GM04503 (cell line): ENCODE results near the gene KAZN.

Experiments
- DNase-seq: peaks from one replicate; pipeline ENCODE4 v3.0.0-alpha.2; 2012; ENCODE audit warnings: low read depth

KAZN gene

DNA sequence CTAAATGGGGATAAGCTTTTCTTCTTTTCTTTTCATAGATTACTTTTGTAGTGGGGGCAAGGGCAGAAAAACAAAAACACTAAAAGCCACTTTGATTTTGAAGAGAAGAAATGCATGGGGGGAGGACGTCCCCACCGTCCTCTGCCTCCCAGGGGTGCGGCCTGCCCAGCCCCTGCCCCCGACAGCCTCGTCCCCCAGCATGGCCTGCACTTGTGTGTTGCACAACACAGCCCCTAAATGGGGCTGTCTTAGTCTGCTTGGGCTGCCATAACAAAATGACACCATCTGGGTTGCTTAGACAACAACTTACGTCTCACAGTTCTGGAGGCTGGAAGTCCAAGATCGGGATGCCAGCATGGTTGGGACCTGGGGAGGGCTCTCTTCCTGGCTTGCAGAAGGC, 497.8 kb downstream of the KAZN start:
- DNase-seq: no peak

DNA sequence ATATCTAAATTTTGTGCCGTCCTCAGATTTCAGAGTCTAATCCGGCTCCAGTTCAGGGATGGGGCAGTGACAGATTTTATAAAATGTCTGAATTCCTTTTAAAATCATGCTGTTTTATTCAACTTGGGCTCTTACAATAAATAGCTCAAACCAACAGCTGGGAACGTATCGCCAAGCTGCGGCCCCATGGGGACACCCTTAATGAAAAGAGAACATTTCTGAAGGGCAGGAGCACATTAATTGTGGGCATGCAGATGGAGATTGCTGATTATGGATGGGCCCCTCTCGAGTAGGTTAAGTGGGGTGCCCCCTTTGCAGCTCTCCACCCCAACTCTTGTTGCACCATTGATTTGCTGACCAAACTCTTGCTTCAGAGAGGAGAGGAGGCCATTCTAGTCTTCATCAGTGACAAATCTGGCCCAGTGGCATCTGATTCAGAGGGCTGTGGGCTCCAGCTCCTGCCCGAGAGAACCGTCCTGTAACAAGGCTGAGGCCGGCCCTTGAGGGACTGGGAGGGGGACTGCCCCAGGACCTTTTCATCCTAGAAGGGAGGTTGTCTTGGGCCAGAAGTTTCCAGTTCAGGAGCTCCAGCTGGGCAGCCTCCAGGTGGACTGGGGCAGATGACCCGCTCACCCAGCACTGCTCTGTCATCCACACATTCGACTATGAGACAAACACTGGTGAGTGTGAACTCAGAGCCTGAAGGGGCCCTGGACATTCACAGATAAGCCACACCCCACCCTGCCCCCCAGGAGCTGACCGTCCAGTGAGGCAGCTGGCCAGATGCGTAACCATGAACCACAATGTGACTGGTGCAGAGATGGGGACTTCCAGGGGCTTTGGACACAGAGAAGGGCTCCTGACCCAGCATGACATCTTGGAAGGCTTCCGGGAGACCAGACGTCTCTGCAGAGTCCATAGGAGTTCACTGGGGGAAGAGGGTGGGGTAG, 500.0 kb downstream of the KAZN start:
- DNase-seq: no peak

DNA sequence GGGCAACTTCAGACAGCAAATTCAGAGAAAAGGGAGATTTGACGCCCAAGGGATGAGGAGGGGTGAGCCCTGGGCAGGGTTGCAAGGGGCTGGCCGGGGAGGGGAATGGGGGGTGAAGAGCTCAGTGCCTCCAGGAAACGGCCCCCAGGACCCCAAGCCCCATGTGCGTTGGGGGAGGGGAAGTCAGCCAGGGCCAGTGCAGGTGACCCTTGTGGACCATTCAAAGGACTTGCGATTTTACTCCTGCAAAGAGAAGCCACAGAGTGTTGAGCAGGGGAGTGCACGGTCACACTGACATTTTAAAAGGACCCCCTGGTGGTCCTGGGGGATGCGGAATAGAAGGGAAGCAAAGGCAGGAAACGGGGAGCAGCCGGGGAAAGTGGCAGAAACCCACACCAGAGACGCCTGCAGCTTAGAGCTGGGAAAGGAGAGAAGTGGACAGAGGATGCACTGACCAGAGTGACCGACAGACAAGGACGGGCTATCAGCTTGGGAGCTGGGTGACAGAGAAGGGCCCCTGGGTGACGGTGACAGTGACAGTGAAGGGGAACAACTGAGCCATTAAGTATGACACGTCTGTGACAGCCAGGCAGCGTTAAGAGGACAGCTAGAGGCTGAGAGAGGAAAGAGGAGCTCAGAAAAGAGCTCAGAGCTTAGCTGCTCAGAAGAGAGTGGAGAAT, 501.1 kb downstream of the KAZN start:
- DNase-seq: no peak

DNA sequence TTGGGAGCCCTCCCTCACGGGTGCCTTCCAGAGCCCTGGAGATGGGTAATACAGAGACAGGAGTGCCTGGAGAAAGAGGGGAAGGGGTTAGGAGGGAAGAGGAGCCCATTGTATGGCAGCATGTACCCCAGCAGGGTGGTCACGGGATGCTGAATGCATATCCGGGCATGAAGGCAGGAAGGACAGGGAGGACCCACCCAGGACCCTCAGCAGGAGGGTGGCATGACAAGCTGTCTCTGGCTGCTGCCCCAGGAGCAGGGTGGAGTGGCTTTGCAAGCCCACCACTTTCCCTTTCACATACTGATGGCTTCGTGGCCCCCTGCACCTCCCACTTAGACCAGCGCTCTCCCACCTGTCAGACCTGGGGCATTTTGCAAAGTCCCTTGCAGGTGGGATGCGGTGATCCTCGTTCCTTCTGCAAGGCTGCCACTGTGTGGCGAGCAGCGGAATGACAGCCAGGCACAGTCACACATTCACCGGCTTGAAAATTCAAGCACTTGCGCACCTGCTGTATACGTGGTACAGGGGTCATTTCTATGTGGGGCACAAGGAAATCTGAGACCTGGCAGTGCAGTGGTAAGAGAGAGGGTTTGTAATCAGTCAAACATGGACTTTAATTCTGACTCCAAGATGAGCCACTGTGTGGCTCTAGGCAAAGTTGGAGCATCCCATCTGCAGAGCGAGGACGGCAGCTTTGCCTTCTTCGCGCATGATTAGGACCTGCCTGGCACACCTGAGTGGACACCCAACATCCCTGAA, 501.8 kb downstream of the KAZN start:
- DNase-seq: no peak

DNA sequence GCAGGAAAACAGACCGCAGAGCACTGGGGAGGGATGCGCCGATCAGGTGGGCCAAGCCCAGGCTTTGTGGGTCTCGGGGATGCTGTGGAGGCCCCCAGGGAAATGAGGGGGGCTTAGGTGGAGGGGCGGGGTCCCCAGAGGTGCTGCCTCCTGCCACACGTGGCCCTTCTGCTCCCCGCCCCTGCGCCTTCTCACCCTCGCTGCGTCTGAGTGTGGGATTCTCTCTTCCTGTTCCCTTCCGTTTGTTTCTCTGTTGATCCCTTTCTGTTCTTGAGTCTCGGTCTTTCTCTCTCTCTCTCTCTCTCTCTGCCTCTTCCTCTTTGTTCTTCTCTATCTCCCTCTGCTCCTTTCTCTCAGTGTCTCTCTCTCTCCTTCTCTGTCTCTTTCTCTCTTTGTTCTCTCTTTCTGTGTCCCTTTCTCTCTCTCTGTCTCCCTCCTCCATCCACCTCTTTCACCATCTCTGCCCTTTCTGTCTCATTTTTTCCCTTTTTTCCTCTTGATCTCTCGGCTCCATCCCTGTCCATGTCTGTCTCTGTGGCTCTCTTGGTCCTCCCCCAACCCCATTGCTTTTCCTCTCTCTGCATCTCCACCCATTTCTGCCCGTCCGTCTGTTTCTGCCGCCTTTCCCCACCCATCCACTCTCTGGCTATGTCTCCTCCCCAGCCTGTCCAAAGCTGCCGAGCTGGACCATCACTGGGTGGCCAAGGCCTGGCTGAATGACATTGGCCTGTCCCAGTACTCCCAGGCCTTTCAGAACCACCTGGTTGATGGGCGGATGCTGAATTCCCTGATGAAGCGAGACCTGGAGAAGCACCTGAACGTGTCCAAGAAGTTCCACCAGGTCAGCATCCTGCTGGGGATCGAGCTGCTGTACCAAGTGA, 502.6 kb downstream of the KAZN start:
- no peak for DNase-seq

DNA sequence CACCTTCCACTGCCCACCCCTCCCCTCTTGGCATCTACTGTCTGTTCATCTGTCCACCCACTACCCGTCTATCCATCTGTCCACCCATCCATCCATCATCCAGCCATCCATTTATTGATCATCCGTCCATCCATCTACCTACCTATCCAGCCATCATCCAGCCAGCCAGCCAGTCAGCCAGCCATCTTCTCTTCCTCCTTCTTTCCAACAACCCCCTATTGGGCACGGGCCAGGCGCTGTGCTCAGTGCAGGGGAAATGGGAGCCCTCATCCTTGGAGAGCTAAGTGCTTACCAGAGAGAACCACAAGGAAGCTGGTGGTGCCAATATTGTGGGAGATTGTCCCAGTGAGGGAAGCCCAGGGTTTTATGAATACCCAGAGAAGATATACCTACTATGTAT, 503.3 kb downstream of the KAZN start:
- DNase-seq: no peak

DNA sequence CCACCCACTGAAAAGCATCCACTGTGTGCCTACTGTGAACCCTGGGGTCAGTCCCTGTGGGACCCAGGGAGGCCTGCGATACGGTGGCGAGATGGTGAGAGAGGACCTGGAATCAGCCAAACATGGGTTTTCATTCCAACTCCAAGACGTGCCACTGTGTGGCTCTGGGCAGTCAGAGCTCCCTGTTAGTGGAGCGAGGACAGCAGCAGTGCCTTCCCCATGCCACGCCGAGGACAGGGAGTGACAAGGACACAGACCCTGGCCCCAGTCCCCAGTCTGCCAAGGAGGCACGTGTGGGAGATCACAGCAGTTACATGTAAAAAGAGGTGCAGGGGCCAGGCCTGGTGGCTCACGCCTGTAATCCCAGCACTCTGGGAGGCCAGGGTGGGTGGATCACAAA, 504.2 kb downstream of the KAZN start:
- no peak for DNase-seq

DNA sequence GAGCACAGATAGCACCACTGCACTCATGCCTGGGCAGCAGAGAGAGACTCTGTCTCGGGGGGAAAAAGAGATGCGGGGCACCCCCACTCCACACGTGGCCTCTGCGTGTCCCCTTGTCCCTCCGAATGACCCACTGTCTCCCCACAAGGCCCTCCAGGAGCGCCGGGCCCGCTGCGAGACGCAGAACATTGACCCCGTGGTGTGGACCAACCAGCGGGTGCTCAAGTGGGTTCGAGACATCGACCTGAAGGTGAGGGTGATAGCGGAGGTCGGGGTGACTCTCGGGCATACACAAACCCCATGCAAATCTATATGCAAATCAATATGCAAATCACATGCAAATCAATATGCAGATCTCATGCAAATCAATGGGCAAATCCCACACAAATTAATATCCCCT, 504.7 kb downstream of the KAZN start:
- DNase-seq: no peak

DNA sequence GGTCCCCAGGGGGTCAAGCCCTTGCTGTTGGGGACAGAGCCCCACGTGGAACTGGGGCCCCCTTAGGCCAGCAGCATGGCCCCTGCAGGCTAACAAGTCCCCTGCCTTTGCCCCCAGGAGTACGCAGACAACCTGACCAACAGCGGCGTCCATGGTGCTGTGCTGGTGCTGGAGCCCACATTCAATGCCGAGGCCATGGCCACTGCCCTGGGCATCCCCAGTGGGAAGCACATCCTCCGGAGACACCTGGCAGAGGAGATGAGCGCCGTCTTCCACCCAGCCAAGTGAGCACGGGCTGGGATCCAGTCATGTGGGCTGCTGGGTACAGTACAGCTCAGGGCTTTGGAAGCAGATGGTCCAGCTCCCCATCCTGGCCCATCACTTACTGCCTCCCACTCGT, 505.4 kb downstream of the KAZN start:
- no peak for DNase-seq

DNA sequence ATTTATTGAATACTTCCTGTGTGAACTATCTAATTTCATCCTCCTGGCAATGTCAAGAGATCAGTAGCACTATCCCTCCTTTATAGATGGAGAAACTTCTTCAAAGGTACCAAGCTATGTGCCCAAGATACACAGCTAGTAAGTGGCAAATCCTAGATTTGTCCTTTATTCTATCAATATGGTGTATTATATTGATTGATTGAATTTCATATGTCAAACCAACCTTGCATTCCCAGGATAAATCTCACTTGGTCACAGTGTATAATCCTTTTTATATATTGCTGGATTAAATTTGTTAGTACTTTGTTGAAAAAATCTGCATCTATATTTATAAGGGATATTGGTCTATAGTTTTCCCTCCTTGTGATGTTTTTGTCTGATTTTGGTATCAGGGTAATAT, 506.3 kb downstream of the KAZN start:
- DNase-seq: no peak

DNA sequence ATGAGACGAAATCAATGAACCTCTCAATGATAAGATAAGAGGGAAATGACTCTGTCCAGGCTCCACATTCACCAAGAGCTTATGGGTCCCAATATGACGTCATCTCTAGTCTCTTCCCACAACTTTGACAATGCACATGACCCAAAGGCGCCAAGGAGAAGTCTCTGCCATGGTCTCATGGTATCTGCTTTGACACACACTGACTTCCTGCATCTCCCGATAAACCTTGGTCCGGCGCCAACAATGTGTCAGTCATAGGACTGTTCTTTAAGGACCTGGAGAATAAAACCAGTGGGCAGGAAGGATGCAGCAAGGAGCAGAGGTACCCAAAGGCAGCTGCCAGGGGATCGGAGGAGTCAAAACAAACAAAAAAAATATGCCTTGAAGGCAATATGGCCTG, 508.1 kb downstream of the KAZN start:
- no peak for DNase-seq

DNA sequence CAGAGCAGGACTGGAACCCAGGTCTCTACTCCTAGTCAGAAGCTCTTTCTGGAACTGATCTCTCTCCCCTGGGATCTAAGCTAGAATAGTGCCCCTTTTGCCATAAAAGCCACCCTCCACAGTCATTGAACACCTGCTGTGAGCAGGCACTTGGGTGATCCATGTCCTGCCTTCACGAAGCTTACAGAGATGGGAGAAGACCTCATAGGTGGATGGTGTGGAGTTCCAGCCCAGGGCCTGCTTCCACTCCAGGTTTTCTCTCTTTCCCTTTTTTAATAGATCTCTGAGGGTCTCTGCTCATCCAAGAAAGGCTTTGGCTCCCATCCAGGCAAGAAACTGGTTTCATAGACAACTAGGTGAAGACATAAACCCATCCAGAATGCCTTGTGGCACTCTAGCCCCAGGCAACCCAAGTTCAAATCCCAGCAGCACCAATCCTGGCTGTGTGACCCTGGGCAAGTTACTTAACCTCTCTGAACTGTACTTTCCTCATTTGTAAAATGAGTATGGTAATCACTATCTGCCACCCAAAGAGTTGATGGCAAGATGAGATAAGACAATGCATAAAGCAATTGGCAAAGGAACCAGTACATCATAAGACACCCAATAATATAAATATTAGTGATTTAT, 508.7 kb downstream of the KAZN start:
- no peak for DNase-seq

DNA sequence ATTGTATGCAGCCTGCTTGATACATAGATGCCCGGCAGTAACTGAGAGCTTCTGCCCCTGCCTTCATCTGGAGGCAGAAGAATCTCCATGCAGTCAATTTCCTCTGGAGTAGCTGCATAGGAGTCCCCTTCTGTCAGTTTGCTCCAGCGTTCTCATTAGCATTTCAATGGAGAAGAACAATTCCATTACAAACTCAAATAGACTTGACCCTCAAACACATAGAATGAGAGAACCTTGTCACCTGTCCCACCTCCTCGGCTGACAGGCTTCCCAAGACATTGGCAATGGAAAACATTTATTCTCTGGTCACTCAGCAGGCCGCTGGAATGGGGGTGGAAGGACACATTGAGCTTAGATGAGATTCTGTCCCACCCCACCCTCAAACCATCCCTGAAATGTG, 509.4 kb downstream of the KAZN start:
- no peak for DNase-seq

DNA sequence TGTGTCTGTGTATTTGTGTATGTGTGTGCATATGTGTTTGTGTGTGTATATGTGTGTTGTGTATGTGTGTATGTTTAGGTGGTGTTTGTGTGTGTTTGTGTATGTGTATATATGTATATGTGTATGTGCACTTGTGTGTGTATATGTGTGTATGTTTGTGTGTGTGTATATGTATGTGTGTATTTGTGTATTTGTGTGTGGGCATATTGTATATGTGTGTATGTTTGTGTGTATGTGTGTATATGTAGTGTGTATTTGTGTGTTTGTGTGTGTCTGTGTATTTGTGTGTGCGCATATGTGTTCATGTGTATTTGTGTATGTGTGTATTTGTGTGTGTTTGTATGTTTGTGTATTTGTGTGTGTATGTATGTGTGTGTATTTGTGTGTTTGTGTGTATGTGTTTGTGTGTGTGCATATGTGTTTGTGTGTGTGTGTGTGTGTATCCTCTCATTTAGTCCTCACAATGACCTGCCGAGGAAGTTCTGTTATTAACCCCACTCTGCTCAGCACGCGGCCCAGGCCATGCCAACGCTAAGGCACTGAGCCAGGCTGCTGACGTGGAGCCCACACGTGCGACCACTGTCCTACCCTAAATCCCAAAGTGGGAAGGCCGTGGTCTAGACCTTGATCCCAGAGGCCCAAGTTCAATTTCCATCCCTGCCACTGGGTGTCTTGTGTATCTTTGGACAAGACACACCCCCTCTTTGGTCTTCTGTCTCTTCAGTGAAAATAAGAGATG, 511.8 kb downstream of the KAZN start:
- no peak for DNase-seq

DNA sequence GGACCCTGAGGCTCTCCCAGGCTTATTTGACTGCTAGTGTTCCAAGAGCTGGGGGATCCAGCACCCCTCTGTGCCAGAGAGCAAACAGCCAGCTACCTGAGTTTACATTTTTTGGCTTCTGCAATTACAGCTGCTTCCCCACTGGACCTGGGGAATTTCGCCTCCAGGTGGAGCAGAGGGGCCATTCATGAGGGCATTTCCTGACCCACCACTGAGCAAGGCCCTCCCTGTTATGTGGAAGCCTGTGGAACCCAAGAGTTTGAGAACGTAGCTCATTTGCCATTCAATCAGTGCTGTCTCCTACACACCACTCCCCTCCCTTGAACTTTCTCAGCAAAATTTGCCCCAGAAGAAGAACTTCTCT, 512.4 kb downstream of the KAZN start:
- no peak for DNase-seq

DNA sequence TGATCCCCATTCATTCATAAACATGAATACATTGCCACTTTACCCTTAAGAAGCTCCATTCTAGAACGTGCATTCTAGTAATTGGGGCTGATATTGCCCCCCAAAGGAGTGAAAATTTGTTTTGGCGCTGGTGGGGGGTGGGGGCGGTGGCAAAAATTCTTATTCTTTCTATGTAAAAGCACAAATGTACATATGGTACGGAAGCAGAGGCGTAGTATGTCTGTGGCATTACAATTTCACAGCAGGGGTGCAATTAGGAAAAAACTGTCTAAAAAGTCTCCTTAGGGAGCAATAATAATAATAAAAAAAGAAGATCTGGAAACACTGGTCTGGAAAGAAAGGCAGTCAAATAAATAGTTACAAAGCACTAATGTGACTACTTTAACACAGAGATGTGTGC, 514.7 kb downstream of the KAZN start:
- DNase-seq: no peak

DNA sequence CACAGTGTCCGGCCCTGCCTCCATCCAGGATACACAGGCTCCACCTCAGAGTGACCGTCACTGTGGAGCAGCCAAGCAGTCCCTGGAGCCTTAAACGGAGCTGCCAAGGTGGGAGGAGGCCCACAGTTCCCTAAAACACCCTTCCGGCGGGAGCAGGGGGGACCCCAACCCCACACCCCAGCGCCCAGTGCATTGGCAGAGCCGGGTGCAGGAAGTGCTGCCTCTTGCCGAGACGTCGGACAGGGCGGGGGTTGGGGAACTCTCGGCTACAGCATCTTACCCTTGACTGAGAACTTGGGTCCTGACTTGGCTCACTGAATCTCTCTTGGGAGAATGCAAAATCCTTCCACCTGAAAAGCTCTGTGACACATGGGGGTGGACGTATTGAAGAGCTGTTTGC, 516.4 kb downstream of the KAZN start:
- DNase-seq: no peak

DNA sequence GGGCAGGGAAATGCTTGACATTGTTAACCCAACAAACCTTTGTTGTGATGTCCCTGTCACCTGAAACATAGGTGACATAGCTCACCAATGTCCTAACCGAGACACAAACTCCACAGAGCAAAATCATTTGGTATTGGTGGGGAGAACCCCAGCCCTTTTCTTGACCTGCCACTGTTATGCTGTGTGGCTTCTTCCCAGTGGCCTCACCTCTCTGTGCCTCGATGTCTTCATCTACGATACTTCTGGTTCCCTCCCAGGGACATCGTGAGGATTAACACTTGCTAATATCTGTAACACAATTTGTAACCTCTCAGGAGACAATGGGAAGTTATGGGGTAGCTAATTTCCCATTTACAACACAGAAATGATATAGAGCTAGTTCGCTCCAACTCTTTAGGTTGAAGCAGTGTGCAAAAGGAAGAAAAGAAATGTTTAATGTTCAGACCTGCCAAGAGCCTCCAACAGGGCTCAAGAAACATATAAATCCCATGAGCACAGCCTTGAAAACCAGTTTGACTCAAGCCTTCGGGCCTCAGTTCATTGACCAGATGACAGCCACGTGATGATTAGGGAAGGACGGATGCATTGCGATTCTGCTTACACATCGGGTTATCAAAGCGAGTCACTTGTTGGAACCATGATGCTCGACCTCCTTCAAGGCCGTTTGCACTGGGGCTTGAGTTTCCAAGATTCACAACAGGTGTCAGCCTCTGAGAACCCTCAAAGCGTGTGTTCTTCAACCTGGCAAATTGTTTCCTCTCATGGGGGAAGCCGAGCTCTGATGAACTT, 517.3 kb downstream of the KAZN start:
- DNase-seq: no peak

DNA sequence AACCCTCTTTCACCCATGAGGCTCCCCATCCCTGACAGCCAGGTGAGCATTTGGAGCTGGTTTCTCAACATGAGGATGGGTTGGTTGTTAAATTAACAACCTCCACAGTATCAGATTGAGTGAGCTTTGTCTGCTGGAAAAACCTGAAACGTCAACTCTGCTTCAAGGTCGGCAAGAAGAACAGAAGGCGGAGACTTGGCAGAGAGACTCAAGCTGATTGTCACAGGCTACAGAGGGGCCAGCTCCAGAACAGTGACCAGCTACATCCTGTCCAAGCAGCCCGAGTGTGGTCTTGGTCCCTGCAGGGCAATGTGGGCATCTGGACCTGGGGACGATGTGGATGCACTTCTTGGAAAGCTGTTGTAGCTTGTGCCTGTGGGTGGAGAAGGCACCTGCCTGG, 518.5 kb downstream of the KAZN start:
- no peak for DNase-seq
